ENCODE measurements around the gene LAP3.

Gene LAP3

GRCh38 chr4:17577665-17578481, 875 bp downstream of the LAP3 start:
- no peak for DNase-seq (ENCODE audit: low spot score)
- ChIA-PET POLR2A (ENCODE audit: low non-redundant PET) (no interaction called here), CTCF (no interaction called here)
- TF ChIP-seq, protein P1, sequence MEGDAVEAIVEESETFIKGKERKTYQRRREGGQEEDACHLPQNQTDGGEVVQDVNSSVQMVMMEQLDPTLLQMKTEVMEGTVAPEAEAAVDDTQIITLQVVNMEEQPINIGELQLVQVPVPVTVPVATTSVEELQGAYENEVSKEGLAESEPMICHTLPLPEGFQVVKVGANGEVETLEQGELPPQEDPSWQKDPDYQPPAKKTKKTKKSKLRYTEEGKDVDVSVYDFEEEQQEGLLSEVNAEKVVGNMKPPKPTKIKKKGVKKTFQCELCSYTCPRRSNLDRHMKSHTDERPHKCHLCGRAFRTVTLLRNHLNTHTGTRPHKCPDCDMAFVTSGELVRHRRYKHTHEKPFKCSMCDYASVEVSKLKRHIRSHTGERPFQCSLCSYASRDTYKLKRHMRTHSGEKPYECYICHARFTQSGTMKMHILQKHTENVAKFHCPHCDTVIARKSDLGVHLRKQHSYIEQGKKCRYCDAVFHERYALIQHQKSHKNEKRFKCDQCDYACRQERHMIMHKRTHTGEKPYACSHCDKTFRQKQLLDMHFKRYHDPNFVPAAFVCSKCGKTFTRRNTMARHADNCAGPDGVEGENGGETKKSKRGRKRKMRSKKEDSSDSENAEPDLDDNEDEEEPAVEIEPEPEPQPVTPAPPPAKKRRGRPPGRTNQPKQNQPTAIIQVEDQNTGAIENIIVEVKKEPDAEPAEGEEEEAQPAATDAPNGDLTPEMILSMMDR (conservative IDR thresholded peaks at IDR 0.05; ENCODE audit: low read depth): no peak
- H3K27ac ChIP-seq: peak overlapping the region; percentile 84

- no peak for DNase-seq (ENCODE audit: low spot score)
- POLR2A ChIA-PET (ENCODE audit: low non-redundant PET): no interaction called here
- peak overlapping the region; percentile 84 for H3K27ac ChIP-seq
- TF ChIP-seq, protein P1 (conservative IDR thresholded peaks at IDR 0.05; ENCODE audit: low read depth): no peak
- CTCF ChIA-PET: no interaction called here
Observed at GRCh38 chr4:17578482-17578891, 1.5 kb downstream of the LAP3 start.

GRCh38 chr4:17580969-17581368, 4.0 kb downstream of the LAP3 start:
- ChIA-PET CTCF (no interaction called here), POLR2A (ENCODE audit: low non-redundant PET) (no interaction called here)
- H3K27ac ChIP-seq: no peak overlapping the region
- TF ChIP-seq, protein P1 (conservative IDR thresholded peaks at IDR 0.05; ENCODE audit: low read depth): no peak
- DNase-seq (ENCODE audit: low spot score): no peak

DNA sequence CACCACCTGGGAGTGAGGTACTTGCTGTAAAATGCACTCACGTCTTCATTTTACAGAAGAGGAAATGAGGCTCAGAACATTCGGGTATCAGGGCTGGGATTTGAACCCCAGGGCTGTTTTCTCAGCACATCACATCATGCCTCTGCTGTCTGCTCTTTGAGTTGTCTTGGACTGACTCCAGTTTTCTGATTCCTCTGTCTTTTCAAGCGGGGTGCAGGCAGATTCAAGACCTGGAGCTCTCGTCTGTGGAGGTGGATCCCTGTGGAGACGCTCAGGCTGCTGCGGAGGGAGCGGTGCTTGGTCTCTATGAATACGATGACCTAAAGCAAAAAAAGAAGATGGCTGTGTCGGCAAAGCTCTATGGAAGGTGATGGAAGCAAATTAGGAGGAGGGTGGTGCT, 6.3 kb downstream of the LAP3 start:
- CTCF ChIA-PET: no interaction called here
- DNase-seq (ENCODE audit: low spot score): no peak

GRCh38 chr4:17583941-17584340, 6.9 kb downstream of the LAP3 start:
- H3K27ac ChIP-seq: no peak overlapping the region
- CTCF ChIA-PET: no interaction called here
- no peak for DNase-seq (ENCODE audit: low spot score)
- POLR2A ChIA-PET (ENCODE audit: low non-redundant PET): no interaction called here
- TF ChIP-seq, protein P1 (conservative IDR thresholded peaks at IDR 0.05; ENCODE audit: low read depth): no peak

More for the DNA sequence above, 6.3 kb downstream of the LAP3 start:
- TF ChIP-seq, protein P1 (conservative IDR thresholded peaks at IDR 0.05; ENCODE audit: low read depth): no peak
- H3K27ac ChIP-seq: no peak overlapping the region
- POLR2A ChIA-PET (ENCODE audit: low non-redundant PET): no interaction called here

- ChIA-PET CTCF (no interaction called here), POLR2A (ENCODE audit: low non-redundant PET) (no interaction called here)
- DNase-seq (ENCODE audit: low spot score): no peak
- TF ChIP-seq, protein P1 (conservative IDR thresholded peaks at IDR 0.05; ENCODE audit: low read depth): no peak
- H3K27ac ChIP-seq: no peak overlapping the region
Observed at GRCh38 chr4:17584521-17585213, 7.7 kb downstream of the LAP3 start.

All from RWPE1 (cell line).